ENCODE data around the gene FRRS1.
"Not testable (repeated sequence)": the region's sequence is repeated elsewhere in the genome, so short reads cannot be mapped to it uniquely, and the experiment has no call there.

FRRS1 gene

DNA sequence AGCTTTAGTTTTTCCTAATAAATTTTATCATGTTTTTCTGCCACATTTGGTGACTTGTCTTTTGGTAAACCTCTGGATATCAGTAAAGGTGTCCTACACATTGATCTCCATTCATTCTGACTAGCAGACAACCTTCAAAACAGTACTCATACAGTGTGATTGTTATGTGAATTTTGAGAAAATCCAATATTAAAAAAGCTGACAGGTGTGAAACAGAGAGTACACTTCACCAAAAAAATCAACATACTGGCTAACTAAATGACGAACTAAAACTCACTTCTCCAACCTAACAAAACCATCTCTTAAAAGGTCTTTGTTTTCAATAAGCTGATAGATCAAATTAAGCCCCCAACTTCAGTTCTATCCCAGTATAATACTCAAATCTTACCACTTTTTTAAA, 1.5 kb downstream of the FRRS1 start:
- DNase-seq (ENCODE audit: low spot score): no peak

DNA sequence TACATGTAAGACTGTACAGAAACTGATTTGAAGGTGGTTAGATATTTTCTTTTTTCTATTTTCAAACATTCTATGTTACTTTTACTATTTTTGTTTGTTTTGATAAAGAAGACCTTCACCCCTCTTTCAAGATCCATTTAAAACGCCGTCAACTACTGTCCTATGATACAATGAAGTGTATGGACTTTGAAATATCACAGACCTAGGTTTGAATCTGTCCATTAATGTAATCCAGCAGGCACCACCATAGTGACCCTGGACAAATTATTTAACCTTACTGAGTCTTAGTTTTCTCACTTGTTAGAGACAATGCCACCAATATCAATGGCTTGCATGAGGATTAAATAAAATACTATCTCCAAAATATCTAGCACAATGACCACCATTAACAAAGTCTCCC, 2.0 kb downstream of the FRRS1 start:
- DNase-seq (ENCODE audit: low spot score): no peak

DNA sequence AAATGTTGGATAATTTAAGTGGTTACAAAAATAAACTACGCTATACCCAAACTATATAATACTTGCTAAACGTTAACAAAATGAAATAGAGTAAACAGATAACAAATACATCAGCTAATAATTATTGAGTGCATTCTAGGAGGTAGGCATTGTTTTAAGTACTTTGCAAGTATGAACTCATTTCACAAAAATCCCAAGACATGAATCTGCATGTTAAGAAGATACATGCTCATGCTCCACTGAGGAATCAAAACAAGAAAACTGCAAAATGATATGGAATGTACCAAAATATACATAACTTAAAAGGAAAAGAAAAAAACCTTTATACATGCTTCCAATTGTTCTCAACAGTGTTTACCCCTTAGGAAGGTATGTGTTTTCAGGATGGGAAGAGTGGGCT, 2.5 kb downstream of the FRRS1 start:
- DNase-seq (ENCODE audit: low spot score): no peak

DNA sequence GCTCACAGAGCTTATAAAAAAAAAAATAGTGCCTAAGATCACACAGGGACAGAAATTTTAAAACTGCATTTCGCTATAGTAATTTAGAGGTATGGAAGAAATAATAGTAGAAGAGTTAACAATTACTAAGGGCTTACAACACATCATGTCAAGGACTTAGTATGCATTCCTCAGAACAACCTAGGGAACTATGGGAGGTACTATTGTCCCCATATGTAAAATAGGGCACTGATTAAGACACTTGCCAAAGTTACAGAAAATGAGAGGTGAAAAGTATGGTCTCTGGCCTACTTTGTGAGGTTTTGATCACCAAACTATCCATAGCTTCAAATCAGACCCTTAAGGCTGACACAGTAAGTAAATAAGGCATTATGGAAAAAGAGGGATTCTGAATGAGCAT, 4.7 kb downstream of the FRRS1 start:
- DNase-seq (ENCODE audit: low spot score): no peak

DNA sequence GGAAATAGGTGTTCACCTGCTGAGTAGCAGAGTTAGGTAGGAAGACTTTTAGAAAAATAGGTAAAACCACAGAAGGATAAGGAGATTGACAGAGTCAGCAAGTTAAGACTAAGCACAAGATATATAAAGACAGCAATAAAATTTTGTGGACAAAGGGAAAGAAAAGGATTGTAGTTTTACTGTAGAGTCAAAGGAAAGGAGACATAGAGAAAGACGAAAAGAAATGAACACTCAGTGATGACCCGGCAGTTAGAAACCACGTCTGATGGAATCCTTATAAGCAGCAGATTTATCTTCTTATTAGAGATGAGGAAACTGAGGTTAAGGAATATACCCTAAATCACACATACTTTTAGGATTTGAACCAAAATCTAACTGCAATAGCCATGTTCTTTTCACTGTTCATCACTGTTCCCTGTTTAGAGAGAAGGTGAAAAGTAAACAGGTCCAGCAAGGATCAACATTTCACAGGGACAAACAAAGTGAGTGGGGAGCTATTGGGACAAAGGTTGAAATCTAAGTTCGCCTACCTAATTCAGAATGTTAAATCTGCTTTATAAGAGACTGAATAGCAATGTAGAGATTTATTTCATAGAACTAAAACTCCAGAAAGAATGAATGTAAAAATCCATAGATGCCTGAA, 6.8 kb downstream of the FRRS1 start:
- no peak for DNase-seq (ENCODE audit: low spot score)

DNA sequence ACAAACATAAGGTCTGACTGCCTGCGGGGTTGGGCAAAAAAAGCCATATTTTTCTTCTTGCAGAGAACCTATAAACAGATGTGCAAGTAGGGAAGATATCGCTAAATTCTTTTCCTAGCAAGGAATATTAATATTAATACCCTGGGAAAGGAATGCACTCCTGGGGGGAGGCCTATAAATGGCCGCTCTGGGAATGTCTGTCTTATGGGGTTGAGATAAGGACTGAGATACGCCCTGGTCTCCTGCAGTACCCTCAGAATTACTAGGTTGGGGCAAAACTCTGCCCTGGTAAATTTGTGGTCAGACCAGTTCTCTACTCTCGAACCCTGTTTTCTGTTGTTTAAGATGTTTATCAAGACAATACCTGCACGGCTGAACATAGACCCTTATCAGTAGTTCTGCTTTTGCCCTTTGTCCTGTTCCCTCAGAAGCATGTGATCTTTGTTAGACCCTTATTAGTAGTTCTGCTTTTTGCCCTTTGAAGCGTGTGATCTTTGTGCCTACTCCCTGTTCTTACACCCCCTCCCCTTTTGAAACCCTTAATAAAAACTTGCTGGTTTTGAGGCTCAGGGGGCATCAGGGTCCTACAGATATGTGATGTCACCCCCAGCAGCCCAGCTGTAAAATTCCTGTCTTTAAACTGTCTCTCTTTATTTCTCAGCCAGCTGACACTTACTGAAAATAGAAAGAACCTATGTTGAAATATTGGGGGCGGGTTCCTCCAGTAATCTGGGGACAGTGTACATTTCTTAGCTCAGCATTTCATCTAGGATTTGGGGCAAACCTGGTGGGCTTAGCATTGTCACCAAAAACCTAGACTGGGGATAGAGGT, 7.5 kb downstream of the FRRS1 start:
- not testable (repeated sequence) for DNase-seq (ENCODE audit: low spot score)

DNA sequence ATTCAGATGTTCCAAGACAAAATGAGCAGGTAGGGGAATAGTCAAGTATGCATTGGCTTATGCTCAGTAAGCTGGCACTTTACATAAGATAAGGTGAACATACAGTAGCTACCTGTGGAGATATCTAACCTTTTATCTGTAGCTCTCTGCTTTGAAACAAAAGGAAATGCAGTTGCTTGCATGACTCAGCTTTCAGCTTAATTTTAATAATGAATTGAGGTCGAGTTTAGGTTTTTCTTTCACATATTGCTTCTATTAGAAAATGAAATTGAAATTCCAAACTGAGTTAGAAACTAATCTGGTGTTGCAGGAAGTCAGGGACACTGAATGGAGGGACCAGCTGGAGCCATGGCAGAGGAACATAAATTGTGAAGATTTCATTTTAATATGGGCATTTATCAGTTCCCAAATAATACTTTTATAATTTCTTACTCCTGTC, 8.3 kb downstream of the FRRS1 start:
- no peak for DNase-seq (ENCODE audit: low spot score)

DNA sequence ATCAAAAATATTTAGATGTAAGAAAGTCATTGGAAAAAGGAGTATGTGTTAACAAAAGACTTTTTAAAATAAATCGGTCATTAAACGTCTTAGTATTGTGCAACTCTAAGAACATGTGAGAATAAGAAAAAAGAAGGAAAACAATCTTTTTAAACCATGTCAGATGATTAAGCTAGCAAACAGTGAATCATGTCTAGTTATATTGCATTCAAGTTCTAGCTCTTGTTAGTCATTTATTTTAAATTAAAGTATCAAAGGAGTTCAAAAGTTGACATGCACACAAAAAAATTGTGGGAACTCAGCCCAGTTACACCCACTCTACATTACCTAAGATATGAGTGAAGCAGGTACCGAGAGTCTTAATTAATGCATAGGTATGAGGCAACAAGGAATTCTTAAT, 9.8 kb downstream of the FRRS1 start:
- DNase-seq (ENCODE audit: low spot score): no peak

DNA sequence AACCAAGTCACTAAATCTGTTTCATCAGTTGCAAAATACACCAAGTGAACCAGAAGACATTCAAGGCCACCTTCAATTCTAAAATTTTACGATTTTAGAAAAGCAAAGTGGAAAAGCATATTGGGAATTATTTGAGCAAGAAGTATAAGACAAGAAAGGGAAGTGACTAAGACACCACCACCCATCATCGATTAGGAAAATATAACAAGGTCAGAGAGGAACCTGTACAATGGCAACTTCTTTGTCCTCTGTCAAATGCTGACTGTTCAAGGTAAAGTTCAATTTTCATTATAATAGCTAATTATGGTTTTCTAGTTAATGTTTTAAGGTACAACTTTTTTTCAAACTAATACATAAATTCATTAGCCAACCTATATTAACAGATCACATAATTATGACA, 10.8 kb downstream of the FRRS1 start:
- no peak for DNase-seq (ENCODE audit: low spot score)

DNA sequence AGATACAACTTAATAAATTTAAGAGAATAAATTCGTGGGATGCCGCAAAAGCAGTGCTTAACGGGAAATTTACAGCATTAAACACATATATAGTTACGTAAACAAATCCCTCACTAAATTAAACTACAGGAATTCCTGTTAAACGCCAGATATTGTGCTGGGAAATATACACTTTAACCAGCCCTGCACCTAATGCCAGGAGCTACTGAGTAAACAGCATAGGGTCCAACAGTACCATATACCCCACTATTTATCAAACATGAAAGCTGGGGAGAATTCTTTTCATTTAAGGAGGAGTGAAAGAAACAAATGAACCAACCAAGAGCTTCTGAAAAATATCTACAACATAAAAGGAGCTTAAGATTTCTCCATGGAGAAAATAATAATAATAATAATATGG, 11.7 kb downstream of the FRRS1 start:
- DNase-seq (ENCODE audit: low spot score): no peak

DNA sequence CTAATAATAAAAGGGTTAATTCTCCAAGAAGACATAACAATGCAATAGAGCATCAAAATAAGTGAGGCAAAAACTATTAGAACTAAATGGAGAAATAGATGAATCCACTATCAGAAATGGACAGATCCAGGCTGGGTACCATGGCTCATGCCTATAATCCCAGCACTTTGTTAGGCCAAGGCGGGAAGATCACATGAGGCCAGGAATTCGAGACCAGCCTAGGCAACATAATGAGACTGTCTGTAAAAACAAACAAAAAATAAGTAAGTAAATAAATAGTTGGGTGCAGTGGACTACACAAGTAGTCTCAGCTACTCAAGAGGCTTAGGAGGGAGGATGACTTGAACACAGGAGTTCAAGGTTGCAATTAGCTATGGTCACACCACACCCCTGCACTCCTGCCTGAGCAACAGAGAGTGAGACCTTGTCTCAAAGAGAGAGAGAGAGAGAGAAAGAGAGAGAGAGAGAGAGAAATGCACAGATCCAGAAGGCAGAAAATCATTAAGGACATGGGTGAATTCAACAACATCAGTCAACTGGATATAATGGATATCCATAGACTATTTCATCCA, 12.3 kb downstream of the FRRS1 start:
- DNase-seq (ENCODE audit: low spot score): no peak

DNA sequence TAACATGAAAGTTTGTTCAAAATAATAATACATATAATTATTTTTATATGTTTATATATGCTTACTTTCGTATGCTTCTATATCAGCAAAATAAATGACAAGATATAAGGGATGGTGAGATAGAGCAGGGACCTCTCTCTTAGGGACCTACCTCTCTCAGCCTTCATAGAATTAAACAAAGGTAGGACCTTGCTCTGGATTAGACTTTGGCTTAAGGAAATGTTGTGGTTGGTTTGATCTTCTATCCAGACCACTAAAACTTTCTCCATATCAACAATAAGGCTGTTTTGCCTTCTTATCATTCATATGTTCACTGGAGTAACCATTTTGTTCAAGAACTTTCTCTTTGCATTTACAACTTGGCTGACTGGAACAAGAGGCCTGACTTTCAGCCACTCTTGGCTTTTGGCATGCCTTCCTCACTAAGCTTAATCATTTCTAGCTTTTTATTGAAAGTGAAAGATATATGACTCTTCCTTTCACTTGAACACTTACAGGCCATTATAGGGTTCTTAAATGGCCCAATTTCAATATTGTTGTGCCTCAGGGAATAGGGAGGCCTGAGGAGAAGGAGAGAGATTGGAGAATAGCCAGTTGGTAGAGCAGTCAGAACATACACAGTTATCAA, 14.4 kb downstream of the FRRS1 start:
- no peak for DNase-seq (ENCODE audit: low spot score)

DNA sequence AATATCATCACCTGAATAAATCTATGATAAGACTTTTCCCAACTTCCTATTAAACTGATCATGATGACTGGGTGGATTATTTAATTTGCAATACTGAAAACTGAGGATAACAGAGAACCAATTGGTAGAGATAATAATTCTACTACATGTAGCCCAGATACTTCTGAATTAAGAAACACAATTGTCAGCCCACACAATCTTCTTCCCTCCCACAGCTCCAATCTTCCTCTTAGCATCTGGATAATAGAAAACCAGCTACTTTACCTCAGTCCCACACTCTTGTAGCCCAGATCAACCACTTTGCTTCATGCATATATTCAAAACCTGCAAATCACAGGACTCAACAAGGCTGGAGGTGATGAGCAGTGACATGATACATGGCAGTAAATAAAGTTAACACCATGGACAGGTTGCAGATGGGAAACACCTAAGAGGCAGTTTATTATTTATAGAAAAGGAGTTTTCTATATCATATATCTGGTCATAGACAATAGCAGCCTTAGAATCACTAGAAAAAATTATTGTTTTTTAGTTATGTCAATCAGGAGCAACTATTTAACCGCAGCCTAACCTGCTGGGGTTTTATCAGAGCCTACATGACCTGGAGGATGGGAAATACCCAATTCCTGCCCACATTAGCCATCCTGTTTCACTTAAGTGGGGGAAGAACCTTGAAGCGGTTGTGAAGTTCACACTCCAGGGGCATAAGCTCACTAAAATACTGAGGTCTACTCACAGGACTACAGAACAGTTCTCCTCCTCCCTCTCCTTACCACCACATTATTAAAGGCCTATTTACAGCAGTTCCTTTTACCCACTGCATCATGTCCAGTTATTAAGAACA, 16.7 kb downstream of the FRRS1 start:
- no peak for DNase-seq (ENCODE audit: low spot score)

DNA sequence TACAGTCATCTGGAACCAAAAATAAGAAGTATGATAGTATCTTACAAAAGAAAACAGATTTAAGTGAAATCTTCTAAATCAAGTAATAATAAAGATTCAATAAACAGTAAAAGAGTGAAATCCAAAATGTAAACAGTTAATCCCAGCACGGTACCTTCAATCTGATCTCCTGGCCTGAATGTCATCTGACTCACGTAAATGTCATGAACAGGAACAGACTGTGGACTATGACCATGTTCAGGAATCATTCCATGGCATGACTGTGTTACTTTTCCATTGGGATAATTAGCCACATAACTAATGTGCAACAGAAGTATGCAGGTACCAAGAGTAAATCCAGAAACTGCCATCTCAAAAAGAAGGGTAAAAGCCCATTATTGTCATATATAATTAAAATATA, 18.0 kb downstream of the FRRS1 start:
- no peak for DNase-seq (ENCODE audit: low spot score)

DNA sequence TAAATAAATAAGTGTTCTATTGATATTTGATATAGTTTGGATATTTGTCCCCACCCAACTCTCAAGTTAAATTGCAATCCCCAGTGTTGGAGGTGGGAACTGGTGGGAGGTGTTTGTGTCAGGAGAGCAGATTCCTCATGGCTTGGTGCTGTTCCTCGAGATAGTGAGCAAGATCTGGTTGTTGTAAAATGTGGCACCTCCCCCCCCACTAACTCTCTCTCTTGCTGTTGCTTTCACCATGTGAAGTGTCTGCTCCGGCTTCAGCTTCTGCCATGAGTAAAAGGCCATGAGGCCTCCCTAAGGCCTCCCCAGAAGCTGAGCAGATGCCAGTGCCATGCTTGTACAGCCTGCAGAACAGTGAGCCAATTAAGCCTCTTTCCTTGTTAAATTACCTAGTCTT, 20.8 kb downstream of the FRRS1 start:
- DNase-seq (ENCODE audit: low spot score): no peak

DNA sequence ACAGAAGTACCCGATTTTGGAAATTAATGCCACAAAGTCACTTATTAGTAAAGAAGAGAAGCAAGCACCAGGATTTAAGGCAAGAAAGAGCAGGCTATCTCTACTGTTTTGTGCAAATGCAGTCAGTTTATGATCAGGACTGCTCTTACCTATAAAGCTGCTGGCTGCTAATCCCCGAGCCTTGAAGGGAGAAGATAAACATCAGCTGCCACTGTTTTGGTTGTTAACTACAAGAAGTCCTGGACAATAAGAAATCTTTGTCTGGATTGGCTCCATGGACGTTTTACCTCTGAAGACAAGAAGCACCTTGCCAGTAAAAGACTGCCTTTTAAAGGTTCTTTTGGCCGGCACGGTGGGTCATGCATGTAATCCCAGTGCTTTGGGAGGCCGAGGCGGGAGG, 21.4 kb downstream of the FRRS1 start:
- DNase-seq (ENCODE audit: low spot score): no peak

DNA sequence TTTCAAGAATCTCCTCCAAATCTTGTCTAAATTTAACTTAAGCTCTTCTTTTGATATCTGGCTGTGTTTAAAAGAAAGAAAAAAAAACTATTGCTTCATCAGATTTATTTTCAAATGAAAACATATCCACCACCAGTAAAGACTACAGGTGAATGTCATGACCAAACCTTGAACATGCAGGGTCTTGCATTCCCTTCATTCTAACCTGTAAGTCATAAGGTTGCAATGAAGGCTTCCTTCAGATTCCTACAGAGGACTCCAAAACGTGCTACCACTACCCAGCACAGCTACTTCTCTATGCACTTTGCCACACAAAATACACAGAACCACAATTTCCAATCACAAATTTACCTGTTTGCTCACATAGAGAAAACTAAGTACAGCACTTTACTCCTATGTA, 26.3 kb downstream of the FRRS1 start:
- DNase-seq (ENCODE audit: low spot score): no peak

DNA sequence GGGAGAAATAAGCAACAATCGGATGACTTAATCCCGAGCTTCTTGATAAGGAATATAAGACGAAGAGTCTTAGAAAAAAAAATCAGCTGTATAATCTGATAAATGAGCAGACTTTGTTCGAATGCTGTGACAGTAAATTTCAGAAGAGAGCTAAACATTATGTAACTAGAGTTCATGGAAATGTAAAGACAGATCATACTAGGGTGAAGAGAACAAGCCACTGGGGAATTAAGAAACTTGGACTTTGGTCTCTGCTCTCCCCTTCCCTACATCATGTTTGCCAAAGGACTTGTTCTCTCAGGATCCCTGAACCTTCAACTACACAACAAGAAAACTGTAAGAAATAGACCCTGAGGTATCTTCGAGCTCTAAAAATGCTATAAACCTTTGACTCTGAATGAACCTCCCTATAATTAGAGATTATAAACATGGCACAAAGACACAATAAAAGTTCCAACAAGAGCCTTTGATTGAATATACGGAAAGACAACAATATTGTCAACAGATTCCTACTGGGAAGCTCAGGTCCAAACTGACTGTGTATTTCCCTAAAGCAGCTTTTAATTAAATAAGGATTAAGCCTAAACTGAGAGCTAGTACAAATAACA, 27.5 kb downstream of the FRRS1 start:
- DNase-seq (ENCODE audit: low spot score): no peak

DNA sequence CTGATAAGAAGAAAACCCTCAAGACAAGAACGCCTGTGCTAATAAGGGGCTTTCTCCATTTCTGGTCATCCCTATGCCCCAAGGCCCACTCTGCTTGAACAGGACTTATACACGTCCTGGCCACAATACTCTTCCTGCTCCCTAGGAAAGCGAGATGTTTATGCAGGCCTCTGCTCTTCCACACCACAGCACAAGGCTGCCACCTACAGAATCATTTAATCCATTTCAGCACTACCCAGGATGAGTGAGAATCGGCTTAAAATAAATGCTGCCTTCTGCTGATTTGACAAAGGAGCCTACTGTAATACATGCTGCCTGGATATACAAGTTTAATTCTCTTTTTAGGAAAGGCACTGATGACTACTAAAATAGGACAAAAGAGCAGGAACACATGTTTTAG, 29.4 kb downstream of the FRRS1 start:
- no peak for DNase-seq (ENCODE audit: low spot score)

DNA sequence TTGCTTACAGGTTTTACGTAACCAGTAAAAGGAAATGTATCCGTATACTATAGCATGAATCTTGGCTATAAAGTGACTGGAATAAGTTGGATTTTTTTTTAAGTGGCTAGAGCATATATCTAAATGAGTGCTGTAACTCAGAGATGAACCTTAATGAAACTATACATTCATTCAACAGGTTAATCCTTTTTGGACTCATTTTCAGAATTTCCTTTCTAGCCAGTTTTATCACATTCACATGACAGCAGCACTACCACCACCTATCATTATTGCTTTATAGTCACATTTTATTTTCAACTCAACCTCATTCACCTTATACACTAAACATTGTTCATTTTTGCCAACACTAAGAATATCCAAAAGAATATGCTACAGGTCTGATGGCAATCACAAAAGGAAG, 30.6 kb downstream of the FRRS1 start:
- no peak for DNase-seq (ENCODE audit: low spot score)

DNA sequence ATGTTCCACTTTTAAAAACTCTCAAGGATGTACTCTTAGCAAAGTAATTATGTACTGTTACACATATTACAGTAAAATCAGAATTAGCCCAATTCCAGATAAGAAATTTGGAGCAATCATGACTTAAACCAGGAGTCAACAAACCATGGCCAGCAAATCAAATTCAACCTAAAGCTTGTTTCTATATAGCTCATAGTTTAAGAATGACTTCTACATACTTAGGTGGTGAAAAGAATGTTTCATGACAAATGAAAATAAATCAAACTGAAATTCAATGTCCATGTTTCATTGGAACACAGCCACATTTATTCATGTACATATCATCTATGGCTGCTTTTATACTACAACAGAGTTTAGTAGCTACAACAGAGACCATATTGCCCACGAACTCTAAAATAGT, 35.1 kb downstream of the FRRS1 start:
- DNase-seq (ENCODE audit: low spot score): no peak
